ENCODE results near the gene KRTAP4-7. TPM values are rescaled to one million over a fixed set of nuclear protein-coding genes. Genes with fewer than 3 reads are reported as not detected.

Gene KRTAP4-7
- total RNA-seq, 1 experiment from 2014 or later = not detected

- Mint-ChIP-seq H3K9me3 (no peaks in the 10 kb centered on the region), H3K36me3 (ENCODE audit: insufficient read depth in 1 of 3, low read depth in 3 of 3) (no peaks in the 10 kb centered on the region), H3K27ac (no peak overlapping the region), H3K27me3 (ENCODE audit: low read depth) (no peaks in the 10 kb centered on the region), H3K4me1 (0 out of 4 replicates have a peak, but pooled peaks cover 0 to 5% of the 10 kb centered on the region in 2 experiments), H3K4me3 (no peak overlapping the region)
- H2BK12ac ChIP-seq (ENCODE audit: insufficient read length, low read depth, low read length) = no peak overlapping the region
- H4K8ac ChIP-seq (replicated peaks; ENCODE audit: insufficient read length, low read depth, low read length) = no peak overlapping the region
- H3K14ac ChIP-seq (ENCODE audit: insufficient read depth, low read length) = no peak overlapping the region
- no peaks in the 10 kb centered on the region for H4K20me1 ChIP-seq (ENCODE audit: control insufficient read depth, insufficient read depth, insufficient read length)
- H3K23me2 ChIP-seq (ENCODE audit: insufficient read length, low read depth, low read length, poor library complexity, severe bottlenecking) = no peaks in the 10 kb centered on the region
- H2BK15ac ChIP-seq (ENCODE audit: low read depth, low read length) = no peak overlapping the region
- no peak overlapping the region for H2BK120ac ChIP-seq (ENCODE audit: low read depth, low read length, poor library complexity, severe bottlenecking)
- no peaks in the 10 kb centered on the region for H3K79me2 ChIP-seq (ENCODE audit: insufficient read depth, low read length)
- no peaks in the 10 kb centered on the region for H3K4me1 ChIP-seq (ENCODE audit: insufficient read depth, low read length)
- no peaks in the 10 kb centered on the region for H3K27me3 ChIP-seq (ENCODE audit: insufficient read depth, low read length)
- H3K27ac ChIP-seq (ENCODE audit: insufficient read length, low read depth, low read length) = no peak overlapping the region
- H4K91ac ChIP-seq (ENCODE audit: insufficient read length, low read depth, low read length) = no peak overlapping the region
- H3K4me2 ChIP-seq (ENCODE audit: insufficient read depth, insufficient read length, low read length) = no peak overlapping the region
- H3K9ac ChIP-seq (ENCODE audit: extremely low read depth, insufficient read length, low read length) = no peak overlapping the region
- H3K18ac ChIP-seq (ENCODE audit: insufficient read length, low read depth, low read length) = no peak overlapping the region
- no peak overlapping the region for H3T11ph ChIP-seq (ENCODE audit: low read length)
- no peak overlapping the region for H2BK20ac ChIP-seq (ENCODE audit: low read depth, low read length, poor library complexity, severe bottlenecking)
- H3K4ac ChIP-seq (ENCODE audit: low read depth, low read length) = no peak overlapping the region
- no peak overlapping the region for H2AK5ac ChIP-seq (ENCODE audit: insufficient read length, low read length)
- no peak overlapping the region for H2BK5ac ChIP-seq (ENCODE audit: insufficient read length, low read length)
- no peak overlapping the region for H3K23ac ChIP-seq (ENCODE audit: insufficient read length, low read depth, low read length)
- H3K79me1 ChIP-seq (ENCODE audit: insufficient read depth, low read depth, low read length, poor library complexity, severe bottlenecking) = no peaks in the 10 kb centered on the region
- H4K5ac ChIP-seq (ENCODE audit: insufficient read length, low read depth, low read length) = no peak overlapping the region
- no peak overlapping the region for H3K56ac ChIP-seq (ENCODE audit: insufficient read length, low read depth, low read length)
- TF ChIP-seq, protein P1, sequence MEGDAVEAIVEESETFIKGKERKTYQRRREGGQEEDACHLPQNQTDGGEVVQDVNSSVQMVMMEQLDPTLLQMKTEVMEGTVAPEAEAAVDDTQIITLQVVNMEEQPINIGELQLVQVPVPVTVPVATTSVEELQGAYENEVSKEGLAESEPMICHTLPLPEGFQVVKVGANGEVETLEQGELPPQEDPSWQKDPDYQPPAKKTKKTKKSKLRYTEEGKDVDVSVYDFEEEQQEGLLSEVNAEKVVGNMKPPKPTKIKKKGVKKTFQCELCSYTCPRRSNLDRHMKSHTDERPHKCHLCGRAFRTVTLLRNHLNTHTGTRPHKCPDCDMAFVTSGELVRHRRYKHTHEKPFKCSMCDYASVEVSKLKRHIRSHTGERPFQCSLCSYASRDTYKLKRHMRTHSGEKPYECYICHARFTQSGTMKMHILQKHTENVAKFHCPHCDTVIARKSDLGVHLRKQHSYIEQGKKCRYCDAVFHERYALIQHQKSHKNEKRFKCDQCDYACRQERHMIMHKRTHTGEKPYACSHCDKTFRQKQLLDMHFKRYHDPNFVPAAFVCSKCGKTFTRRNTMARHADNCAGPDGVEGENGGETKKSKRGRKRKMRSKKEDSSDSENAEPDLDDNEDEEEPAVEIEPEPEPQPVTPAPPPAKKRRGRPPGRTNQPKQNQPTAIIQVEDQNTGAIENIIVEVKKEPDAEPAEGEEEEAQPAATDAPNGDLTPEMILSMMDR (conservative IDR thresholded peaks at IDR 0.05) = no peak
- H3K9me3 ChIP-seq (ENCODE audit: control insufficient read depth, low read depth, low read length) = no peaks in the 10 kb centered on the region
- no peak for DNase-seq
- no peak overlapping the region for H2AFZ ChIP-seq (ENCODE audit: low read length)
These were observed 16.7 kb upstream of the KRTAP4-7 start for GRCh38 chr17:41067281-41067680.
